D341Med (cell line): ENCODE results near the gene SEL1L3.

Source experiments
- DNase-seq: peaks from one replicate; pipeline ENCODE4 v3.0.0; 2012; ENCODE audit warnings: low spot score

Gene SEL1L3

DNA sequence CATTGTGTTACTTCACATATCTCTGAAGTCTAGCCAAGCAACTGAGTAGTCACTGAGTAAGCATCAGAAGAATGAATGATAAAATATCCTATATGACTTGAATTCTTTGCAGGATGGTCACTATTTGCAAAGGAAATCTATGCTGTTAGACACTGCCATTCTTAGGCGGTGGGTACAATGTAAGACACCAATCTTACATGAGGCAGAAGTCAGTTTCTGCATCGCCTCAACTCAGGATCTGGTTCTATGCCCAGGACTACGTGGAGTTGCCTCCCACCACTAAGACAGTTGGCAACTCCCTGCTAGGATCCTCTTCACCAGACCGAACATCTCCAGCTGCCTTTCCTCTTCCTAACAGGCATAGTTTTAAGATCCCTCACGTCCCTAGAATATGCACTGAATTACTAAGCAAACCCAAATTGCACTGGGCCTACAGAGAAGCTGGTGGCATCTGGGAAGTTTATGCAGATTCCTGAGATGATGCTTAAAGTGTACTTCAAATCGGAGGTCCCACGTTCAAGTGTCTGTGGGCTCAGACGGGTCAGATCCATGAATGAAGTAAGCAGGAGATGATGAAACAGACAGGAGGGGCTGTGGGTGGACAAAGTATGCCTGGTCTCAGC is 45.6 kb downstream of the SEL1L3 start:
- no peak for DNase-seq

DNA sequence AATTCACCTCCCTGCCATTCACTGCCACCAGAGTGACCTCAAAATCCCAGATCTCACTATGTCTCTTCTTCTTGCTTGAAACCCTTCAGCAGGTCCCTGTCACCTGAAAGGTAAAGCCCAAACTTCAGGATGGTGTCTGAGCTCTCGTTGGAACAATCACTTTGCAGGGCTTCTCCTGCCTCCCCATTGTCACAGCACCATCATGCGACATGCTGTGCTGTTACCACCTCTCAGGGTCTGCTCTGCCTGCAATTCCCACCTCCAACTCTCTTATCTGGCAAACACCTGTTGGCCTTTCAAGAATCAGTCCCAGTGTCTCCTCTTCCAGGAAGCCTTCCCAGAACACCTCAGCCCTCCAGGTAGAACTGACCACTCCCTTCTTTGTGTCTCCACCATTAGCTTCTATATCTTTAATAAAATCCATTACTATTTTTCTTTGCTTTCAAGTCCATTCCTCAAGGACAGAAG is 46.2 kb downstream of the SEL1L3 start:
- DNase-seq = no peak

- no peak for DNase-seq
Observed at GRCh38 chr4:25815586-25815985, 47.2 kb downstream of the SEL1L3 start.

DNA sequence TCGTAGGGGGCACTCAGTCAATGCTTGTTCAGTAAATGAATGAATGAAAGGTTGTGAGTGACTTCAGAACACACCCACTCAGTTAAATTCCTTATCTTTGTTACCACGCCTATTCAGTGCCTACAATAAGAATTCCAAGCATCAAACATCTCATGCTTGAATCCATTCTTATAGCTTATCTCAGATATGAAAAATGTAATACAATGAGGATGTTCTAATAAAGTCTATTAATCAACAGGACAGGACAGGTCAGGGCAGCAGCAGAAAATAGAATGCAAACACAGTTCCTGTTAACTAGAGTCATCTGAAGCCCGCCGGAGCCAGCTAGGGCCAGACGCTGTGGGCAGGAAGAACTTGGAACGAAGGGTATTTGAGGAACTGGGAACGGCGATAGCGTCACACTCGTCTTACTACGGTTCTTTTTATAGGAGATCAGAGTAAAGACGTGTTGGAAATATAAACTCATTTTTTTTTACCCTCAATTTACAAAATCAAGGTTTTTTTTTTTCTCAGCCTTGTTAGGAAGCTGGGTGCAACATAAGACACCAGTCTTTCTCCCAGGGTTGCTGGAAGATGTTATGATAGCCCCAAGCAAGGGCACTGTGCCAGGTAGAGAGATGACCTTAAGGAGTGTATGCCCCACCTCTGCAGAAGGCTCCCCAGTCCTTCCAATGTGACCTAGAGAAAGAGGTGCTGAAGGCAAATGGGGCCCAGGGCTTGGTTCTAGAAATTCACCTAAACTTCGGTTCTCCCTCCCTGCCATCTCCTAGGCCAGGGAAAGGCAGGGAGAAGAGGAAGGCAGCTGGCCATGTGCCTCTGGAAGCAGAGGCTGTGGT is 48.3 kb downstream of the SEL1L3 start:
- no peak for DNase-seq

- no peak for DNase-seq
Observed at GRCh38 chr4:25813448-25814106, 49.2 kb downstream of the SEL1L3 start.

- DNase-seq = no peak
Observed at GRCh38 chr4:25811841-25812240, 50.9 kb downstream of the SEL1L3 start.

DNA sequence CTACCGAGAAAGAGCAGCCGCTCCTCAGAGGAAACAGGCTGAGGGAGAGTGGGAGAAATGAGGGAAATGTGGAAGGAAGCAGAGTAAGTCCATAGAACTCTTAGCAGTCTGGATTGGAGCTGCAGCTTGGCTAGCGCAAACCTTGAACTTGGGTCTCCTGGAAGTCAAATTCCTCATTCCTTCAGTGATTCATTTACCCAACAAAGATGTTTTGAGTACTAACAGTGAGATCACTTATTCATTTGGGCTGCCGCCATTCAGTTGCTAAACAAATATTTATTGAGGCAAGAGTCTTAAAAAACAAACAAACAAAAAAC is 51.5 kb downstream of the SEL1L3 start:
- no peak for DNase-seq

- no peak for DNase-seq
Observed at GRCh38 chr4:25810461-25811373, 52.1 kb downstream of the SEL1L3 start.

DNA sequence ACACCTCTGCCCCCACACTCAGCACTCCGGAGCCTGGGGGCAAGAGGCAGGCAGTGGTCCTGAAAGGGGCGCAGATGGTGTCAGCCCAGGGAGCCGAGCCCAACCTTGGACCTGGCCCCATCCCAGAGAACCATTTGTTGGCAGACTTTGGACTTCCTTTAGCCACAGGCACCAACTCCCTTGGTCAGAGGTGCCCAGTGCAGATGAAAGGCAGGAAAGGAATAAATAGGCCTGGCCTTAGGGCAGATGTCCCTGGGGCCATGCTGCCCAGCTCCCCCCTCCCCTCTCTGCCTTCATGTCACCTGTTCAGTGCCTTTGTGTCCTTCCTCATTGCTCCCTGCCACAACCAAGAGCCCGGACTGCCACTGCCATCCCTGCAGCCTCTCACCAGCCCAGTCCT is 52.8 kb downstream of the SEL1L3 start:
- DNase-seq = no peak

- DNase-seq = no peak
Observed at GRCh38 chr4:25807102-25807728, 55.6 kb downstream of the SEL1L3 start.

- DNase-seq = no peak
Observed at GRCh38 chr4:25805255-25805860, 57.4 kb downstream of the SEL1L3 start.

DNA sequence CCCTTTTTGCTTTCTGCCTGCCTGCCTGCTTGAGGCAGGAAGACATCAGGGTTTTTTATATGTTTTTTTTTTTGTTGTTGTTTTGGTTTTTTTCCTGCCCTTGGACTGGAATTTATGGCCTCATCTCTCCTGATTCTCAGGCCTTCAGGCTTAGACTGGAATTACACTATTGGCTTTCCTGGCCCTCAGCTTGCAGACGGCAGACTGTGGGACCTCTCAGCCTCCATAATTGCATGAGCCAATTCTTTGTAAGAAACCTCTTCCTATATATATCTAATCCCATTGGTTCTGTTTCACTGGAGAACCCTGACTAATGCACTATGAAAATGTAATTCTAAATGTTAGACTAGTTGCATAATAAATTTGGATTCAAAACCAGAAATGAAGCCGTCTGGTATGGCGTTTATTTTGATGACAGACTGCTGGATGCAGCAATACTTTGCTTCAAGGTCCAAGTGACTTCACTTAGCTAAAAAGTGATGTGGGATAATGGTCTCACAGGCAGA is 59.0 kb downstream of the SEL1L3 start:
- no peak for DNase-seq

GRCh38 chr4:25801594-25801993 is 61.2 kb downstream of the SEL1L3 start:
- DNase-seq = no peak

DNA sequence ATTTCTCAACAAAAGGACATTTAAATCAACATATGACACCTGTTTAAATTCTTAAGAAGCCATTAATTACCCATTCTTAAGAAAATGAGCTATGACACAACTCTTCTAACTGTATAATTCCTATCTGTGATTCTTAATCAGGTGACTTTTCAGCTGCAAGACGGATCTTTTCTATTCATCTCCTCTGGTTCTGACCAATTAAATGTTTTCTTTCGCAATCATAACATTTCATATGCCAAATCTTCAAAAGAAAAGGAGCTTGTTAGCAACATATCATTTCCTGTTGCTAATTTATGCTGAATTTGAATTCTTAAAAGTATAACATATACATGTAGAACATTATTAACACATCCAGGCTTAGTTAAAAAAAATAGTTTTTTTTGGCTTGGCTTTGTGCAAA is 62.5 kb downstream of the SEL1L3 start:
- no peak for DNase-seq

DNA sequence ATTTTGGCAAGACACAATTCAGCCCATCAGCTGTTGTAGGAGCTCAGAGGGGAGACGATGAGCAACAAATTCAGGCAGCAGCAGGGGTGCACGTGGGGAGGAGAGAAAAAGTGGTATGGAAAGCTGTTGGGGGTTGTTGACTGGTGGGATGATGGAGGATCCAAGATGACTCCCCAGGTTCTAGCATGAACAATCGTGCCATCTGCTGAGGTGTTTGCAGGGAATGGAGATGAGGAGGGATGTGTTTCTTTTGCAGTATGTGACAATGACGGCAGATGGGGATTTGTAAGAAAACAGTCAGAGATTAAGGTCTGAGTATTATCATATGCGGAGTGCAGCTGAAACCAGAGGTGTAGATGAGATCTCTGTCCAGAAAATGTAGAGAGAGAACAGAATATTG is 63.3 kb downstream of the SEL1L3 start:
- DNase-seq = peak; percentile 75

DNA sequence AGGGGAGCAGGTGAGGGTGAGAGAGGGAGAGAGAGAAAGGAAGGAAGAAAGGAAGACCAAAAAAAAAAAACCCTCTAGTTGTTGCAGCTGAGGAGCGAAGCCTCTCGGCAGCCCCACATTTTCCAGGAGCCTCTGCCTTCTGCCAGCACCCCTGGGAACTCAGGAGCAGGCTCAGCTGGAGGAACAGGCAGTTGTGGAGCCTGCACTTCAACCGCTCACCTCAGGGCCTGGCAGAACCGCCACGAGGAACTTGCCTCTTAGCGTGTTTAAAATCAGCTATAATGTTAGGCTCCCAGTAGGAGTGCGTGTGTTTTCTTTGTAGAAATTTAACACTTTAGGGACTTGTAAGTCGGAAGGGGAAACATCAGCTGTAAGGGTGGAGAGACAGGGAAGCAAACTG is 65.7 kb downstream of the SEL1L3 start:
- no peak for DNase-seq

DNA sequence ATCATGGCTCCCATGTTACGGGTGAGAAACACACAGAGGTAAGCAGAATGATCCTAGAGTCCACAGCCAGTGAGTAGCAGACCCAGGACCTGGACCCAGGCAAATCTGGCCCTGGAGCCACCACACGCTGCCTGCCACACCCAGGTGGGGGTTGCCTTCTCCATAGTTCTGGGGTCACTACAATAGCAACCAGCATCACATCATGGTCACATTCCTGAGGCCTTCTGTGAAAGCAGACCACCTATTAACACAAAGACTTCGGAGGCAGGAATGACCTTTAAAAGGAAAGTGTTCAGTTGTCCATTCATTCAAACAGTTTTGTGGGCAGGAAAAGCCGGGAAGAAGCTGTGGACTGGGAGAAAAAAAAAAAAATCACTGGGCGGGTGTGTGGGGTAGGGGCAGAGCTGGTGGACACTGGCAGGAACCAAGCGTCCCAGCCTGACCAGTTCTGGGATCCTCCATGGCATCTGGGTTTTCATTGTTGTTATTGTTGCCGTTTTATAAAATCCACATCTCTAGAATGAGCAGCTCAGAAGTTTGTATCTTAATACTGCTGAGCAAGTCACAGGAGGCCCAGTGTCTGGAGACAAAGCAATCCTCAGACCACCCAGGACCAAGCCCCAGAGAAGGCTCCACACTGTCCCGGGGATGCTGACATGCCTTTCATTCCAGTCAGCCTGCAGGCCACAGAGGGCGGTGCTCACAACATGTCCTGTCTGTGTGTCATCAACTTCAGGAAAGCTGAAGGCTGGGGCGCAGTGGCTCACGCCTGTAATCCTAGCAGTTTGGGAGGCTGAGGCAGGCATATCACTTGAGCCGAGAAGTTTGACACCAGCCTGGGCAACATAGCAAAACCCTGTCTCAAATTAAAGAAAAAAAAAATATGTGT is 67.0 kb downstream of the SEL1L3 start:
- no peak for DNase-seq

DNA sequence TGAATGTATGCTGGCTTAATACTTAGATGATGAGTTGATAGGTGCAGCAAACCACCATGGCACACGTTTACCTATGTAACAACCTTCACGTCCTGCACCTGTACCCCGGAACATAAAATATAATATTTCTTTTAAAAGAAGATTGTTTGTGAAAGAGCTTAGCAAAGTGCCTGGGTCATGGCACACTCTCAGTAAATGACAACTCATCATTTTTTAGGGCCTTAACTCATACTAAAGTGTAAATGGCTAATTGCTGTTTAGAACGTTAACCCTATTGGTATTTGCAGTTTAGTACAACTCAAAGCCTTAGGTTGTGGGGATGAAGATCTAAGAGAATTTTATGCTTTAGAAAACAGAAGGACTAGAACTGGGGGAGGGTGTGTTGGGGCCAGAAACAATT is 67.7 kb downstream of the SEL1L3 start:
- no peak for DNase-seq

GRCh38 chr4:25792876-25793275 is 69.9 kb downstream of the SEL1L3 start:
- DNase-seq = no peak

- peak; percentile 75 for DNase-seq
Observed at GRCh38 chr4:25792200-25792791, 70.5 kb downstream of the SEL1L3 start.
